ENCODE data around the gene HIPK2.

Gene HIPK2

DNA sequence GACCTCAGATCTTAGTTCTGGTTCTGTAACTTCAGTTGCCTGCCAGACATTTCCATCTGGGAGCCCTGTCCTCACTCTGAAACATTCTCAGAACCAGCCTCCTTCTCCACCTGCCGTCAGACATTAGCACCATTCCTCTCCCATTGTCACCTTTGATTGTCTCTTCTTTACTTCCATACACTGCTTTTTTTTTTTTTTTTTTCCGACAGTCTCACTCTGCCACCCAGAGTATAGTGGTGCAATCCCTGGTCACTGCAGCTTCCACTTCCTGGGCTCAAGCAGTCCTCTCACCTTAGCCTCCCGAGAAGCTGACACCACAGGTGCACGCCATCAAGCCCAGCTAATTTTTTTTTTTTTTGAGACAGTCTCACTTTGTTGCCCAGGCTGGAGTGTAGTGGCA, 21.1 kb upstream of the HIPK2 start:
- DNase-seq (ENCODE audit: extremely low spot score), result no peak
- no peak for TF ChIP-seq NFRKB (IDR thresholded peaks at IDR 0.05)
- TF ChIP-seq FOXM1 (IDR thresholded peaks at IDR 0.05; ENCODE audit: borderline replicate concordance), result no peak
- TF ChIP-seq BHLHE40 (IDR thresholded peaks at IDR 0.05; ENCODE audit: borderline replicate concordance), result no peak
- TF ChIP-seq SP1 (IDR thresholded peaks at IDR 0.05), result no peak
- no peak for TF ChIP-seq ARNT (IDR thresholded peaks at IDR 0.05)
- no peak for TF ChIP-seq FOXA1 (IDR thresholded peaks at IDR 0.05)
- no peak for TF ChIP-seq CTBP1 (IDR thresholded peaks at IDR 0.05; ENCODE audit: borderline replicate concordance)
- TF ChIP-seq L3MBTL2 (conservative IDR thresholded peaks at IDR 0.05), result no peak
- no peak for TF ChIP-seq TARDBP (IDR thresholded peaks at IDR 0.05)
- no peak for TF ChIP-seq ELF4 (IDR thresholded peaks at IDR 0.05)
- TF ChIP-seq HDGF (IDR thresholded peaks at IDR 0.05; ENCODE audit: borderline replicate concordance), result no peak
- no peak; the same call in 1 of the 2 replicates for TF ChIP-seq ZNF384 (IDR thresholded peaks at IDR 0.05)
- TF ChIP-seq SUZ12 (IDR thresholded peaks at IDR 0.05), result no peak
- TF ChIP-seq, protein P1, sequence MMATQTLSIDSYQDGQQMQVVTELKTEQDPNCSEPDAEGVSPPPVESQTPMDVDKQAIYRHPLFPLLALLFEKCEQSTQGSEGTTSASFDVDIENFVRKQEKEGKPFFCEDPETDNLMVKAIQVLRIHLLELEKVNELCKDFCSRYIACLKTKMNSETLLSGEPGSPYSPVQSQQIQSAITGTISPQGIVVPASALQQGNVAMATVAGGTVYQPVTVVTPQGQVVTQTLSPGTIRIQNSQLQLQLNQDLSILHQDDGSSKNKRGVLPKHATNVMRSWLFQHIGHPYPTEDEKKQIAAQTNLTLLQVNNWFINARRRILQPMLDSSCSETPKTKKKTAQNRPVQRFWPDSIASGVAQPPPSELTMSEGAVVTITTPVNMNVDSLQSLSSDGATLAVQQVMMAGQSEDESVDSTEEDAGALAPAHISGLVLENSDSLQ (IDR thresholded peaks at IDR 0.05), result no peak
- TF ChIP-seq FOXK2 (IDR thresholded peaks at IDR 0.05), result no peak
- no peak for TF ChIP-seq LEF1 (IDR thresholded peaks at IDR 0.05; ENCODE audit: borderline replicate concordance)
- POLR2A ChIA-PET, result no interaction called here
- CTCF ChIA-PET, result no interaction called here

DNA sequence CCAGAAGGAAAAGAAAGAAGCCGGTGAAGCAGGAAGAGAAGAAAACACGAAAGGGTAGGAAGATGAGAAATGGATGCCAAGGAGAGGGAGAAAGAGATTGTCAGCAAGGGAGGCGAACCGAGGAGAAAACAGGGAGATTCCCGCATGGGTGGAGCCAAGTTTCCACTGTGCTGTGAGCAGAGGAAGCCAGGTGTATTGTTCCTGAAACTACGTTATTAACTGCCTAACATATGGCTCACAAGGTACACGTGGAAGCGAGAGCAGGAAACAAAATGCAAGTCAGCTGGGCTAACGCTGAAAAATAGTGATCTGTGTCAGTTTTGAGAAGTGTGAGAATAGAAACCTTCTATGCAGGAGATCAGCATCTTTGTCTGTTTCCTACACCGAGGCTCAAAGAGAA, 20.4 kb upstream of the HIPK2 start:
- DNase-seq (ENCODE audit: extremely low spot score), result no peak
- CTCF ChIA-PET, result no interaction called here
- TF ChIP-seq SUZ12 (IDR thresholded peaks at IDR 0.05) (no peak), ELF4 (IDR thresholded peaks at IDR 0.05) (no peak), BHLHE40 (IDR thresholded peaks at IDR 0.05; ENCODE audit: borderline replicate concordance) (no peak), SP1 (IDR thresholded peaks at IDR 0.05) (no peak), FOXA1 (IDR thresholded peaks at IDR 0.05) (no peak), LEF1 (IDR thresholded peaks at IDR 0.05; ENCODE audit: borderline replicate concordance) (no peak), NFRKB (IDR thresholded peaks at IDR 0.05) (no peak), HDGF (IDR thresholded peaks at IDR 0.05; ENCODE audit: borderline replicate concordance) (no peak), L3MBTL2 (conservative IDR thresholded peaks at IDR 0.05) (no peak), CTBP1 (IDR thresholded peaks at IDR 0.05; ENCODE audit: borderline replicate concordance) (no peak), FOXM1 (IDR thresholded peaks at IDR 0.05; ENCODE audit: borderline replicate concordance) (no peak), TARDBP (IDR thresholded peaks at IDR 0.05) (no peak), FOXK2 (IDR thresholded peaks at IDR 0.05) (no peak), ZNF384 (IDR thresholded peaks at IDR 0.05) (no peak)
- TF ChIP-seq, protein P1 (IDR thresholded peaks at IDR 0.05), result no peak
- POLR2A ChIA-PET, result no interaction called here

DNA sequence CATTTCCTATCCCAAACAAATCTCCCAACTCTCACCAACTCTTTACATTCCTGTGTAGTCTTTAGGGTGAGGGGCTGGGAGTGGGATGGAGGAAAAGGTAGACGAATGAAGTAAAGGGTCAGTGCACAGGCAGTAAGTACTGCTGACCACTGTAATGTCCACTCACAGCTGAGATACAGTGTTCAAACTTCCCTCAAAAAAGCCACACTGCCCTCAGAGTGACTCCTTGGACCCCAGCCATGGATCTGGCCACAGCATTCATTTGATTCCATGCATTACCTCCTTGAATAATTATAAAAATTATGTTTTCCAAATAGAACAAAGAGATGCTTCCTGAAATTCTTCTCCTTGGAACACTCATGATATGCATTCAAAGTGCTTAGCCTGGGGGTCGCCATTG, 19.8 kb upstream of the HIPK2 start:
- POLR2A ChIA-PET, result no interaction called here
- CTCF ChIA-PET, result interaction anchor here (0.5 to 0.6 kb wide), 2 partner anchors 26 to 110 kb away, joined by 3 read pairs; no protein-coding TSS in a partner anchor
- TF ChIP-seq FOXM1 (IDR thresholded peaks at IDR 0.05; ENCODE audit: borderline replicate concordance), result no peak
- TF ChIP-seq, protein P1 (IDR thresholded peaks at IDR 0.05), result no peak
- TF ChIP-seq NFRKB (IDR thresholded peaks at IDR 0.05), result no peak
- no peak for TF ChIP-seq HDGF (IDR thresholded peaks at IDR 0.05; ENCODE audit: borderline replicate concordance)
- TF ChIP-seq FOXA1 (IDR thresholded peaks at IDR 0.05), result no peak
- no peak for TF ChIP-seq LEF1 (IDR thresholded peaks at IDR 0.05; ENCODE audit: borderline replicate concordance)
- no peak for TF ChIP-seq CTBP1 (IDR thresholded peaks at IDR 0.05; ENCODE audit: borderline replicate concordance)
- TF ChIP-seq ELF4 (IDR thresholded peaks at IDR 0.05), result no peak
- TF ChIP-seq ARNT (IDR thresholded peaks at IDR 0.05), result no peak
- no peak for TF ChIP-seq SUZ12 (IDR thresholded peaks at IDR 0.05)
- no peak for TF ChIP-seq TARDBP (IDR thresholded peaks at IDR 0.05)
- TF ChIP-seq L3MBTL2 (conservative IDR thresholded peaks at IDR 0.05), result no peak
- no peak for TF ChIP-seq BHLHE40 (IDR thresholded peaks at IDR 0.05; ENCODE audit: borderline replicate concordance)
- TF ChIP-seq SP1 (IDR thresholded peaks at IDR 0.05), result no peak
- no peak for DNase-seq (ENCODE audit: extremely low spot score)

DNA sequence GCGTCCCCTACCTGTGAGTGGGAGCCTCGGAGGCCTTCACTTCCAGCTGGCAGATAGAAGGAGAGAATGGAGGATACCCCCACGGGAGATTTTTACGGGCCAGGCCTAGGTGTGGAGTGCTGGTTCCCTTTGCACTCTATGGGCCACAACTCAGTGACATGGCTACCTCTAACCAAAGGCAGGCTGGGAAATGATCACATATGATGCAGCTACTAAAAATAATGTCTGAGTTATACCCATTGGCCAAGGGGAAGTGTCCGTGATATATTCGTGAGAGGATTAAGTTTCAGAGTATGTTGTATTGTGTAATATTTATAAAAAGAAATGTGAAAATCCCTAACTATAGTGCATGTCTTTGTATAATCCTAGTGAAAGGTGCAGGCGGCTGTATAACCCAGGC, 13.5 kb upstream of the HIPK2 start:
- ChIA-PET CTCF (no interaction called here), POLR2A (no interaction called here)
- DNase-seq (ENCODE audit: extremely low spot score), result no peak
- TF ChIP-seq HDGF (IDR thresholded peaks at IDR 0.05; ENCODE audit: borderline replicate concordance), result no peak
- TF ChIP-seq L3MBTL2 (conservative IDR thresholded peaks at IDR 0.05), result no peak
- TF ChIP-seq FOXK2 (IDR thresholded peaks at IDR 0.05), result no peak
- TF ChIP-seq NFRKB (IDR thresholded peaks at IDR 0.05), result no peak
- TF ChIP-seq SP1 (IDR thresholded peaks at IDR 0.05), result no peak
- TF ChIP-seq CTBP1 (IDR thresholded peaks at IDR 0.05; ENCODE audit: borderline replicate concordance), result no peak
- TF ChIP-seq LEF1 (IDR thresholded peaks at IDR 0.05; ENCODE audit: borderline replicate concordance), result no peak
- TF ChIP-seq ELF4 (IDR thresholded peaks at IDR 0.05), result no peak
- no peak for TF ChIP-seq ARNT (IDR thresholded peaks at IDR 0.05)
- no peak for TF ChIP-seq SUZ12 (IDR thresholded peaks at IDR 0.05)
- TF ChIP-seq, protein P1 (IDR thresholded peaks at IDR 0.05), result no peak

DNA sequence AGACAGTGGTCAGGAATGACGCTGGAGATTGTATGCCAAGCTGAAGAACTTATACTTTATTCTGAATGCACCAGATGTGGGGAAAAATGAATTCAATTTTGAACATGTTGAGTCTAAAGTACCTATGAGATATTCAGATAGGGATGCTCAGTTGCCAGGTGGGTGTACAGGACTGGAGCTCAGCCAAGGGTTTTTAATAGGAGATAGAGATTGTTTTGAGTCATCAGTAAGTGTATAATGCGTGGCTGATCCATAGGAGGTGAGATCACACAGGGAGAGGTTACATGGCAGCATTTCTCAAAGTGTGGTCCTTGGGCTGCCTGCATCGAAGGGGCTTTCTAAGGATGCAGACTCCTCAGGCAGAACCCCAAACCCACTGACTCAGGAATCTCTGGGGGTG, 6.8 kb upstream of the HIPK2 start:
- CTCF ChIA-PET, result no interaction called here
- TF ChIP-seq FOXK2 (IDR thresholded peaks at IDR 0.05), result no peak
- no peak for TF ChIP-seq FOXA1 (IDR thresholded peaks at IDR 0.05)
- TF ChIP-seq, protein P1 (IDR thresholded peaks at IDR 0.05), result no peak
- TF ChIP-seq SUZ12 (IDR thresholded peaks at IDR 0.05), result no peak
- TF ChIP-seq FOXM1 (IDR thresholded peaks at IDR 0.05; ENCODE audit: borderline replicate concordance), result no peak
- no peak for TF ChIP-seq ZNF384 (IDR thresholded peaks at IDR 0.05)
- no peak for TF ChIP-seq HDGF (IDR thresholded peaks at IDR 0.05; ENCODE audit: borderline replicate concordance)
- no peak for TF ChIP-seq ARNT (IDR thresholded peaks at IDR 0.05)
- TF ChIP-seq L3MBTL2 (conservative IDR thresholded peaks at IDR 0.05), result no peak
- no peak for TF ChIP-seq BHLHE40 (IDR thresholded peaks at IDR 0.05; ENCODE audit: borderline replicate concordance)
- TF ChIP-seq NFRKB (IDR thresholded peaks at IDR 0.05), result no peak
- no peak for TF ChIP-seq TARDBP (IDR thresholded peaks at IDR 0.05)
- TF ChIP-seq SP1 (IDR thresholded peaks at IDR 0.05), result no peak
- TF ChIP-seq LEF1 (IDR thresholded peaks at IDR 0.05; ENCODE audit: borderline replicate concordance), result no peak
- TF ChIP-seq ELF4 (IDR thresholded peaks at IDR 0.05), result no peak
- no peak for TF ChIP-seq CTBP1 (IDR thresholded peaks at IDR 0.05; ENCODE audit: borderline replicate concordance)
- POLR2A ChIA-PET, result no interaction called here
- DNase-seq (ENCODE audit: extremely low spot score), result no peak

All from HEK293T (cell line).